Astrocyte of the hippocampus (primary cell): ENCODE measurements around the gene HIVEP3.

Experiments
- DNase-seq: peaks from one replicate; pipeline ENCODE4 v3.0.0; 2011; ENCODE audit warnings: low read depth, low spot score

The HIVEP3 gene

DNA sequence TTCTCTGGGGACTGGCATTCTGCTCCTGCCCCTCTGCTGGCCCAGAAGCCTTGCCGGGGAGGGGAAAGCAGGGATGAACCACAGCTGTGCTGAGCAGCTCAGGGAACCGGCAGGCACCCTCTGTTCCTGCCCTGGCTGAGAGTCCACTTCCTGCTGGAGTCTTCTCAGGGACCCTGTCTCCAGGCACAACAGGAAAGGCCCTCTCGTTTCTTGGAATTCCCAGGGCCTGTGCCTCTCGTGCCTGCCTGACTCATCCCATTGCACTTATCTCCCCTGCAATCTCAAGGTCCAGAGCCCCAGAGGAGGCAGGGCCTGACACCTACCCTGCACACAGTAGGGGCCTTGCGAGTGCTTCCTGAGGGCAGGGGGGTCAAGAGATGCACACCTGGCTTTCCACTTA lies 433.1 kb downstream of the HIVEP3 start:
- peak; percentile 70 for DNase-seq

DNA sequence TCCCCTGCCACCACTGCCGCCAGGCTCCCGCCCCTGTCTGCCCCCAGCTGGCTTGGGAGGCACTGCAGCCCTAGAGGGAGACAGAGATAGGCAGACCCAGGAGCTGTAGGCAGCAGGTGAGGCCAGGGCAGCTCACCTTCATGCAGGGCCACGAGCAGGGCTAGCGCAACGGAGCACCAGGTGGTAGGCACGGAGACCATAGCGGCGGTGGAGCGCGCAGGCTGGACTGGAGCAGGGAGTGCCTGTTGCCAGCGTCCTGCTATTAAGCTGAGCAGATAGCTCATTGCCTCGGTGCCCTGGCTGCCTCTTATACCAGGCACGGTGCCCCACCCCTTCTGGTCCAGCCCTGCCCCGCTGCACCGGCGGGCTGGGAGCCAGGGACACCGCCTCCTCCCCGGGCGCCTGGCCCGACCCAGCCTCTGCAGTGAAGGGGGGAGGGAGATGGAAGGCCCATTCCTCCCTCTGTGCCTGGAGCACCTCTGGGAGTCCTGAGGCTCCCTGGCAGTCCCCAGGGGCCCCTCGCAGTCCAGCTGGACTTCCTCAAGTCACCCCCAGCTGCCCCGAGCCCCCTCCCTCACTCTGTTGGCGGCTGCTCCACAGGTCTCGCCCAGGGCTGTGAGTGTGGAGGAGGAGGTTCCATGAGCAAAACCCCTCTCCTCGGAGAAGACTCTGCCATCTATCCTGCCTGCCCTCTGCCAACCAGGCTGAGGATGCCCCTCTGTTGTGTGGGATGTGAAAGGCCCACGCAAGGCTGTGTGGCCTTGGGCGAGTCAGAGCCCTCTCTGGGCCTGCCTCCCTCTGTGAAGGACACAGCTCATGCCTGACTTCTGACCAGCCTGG lies 434.1 kb downstream of the HIVEP3 start, which contains the start of gene EDN2:
Gene EDN2, minus strand, starts transcription at position 282 of the 840 bp plus-strand sequence. Its CDS starts 82 bp downstream, at position 200.
- peak; percentile 51 for DNase-seq

DNA sequence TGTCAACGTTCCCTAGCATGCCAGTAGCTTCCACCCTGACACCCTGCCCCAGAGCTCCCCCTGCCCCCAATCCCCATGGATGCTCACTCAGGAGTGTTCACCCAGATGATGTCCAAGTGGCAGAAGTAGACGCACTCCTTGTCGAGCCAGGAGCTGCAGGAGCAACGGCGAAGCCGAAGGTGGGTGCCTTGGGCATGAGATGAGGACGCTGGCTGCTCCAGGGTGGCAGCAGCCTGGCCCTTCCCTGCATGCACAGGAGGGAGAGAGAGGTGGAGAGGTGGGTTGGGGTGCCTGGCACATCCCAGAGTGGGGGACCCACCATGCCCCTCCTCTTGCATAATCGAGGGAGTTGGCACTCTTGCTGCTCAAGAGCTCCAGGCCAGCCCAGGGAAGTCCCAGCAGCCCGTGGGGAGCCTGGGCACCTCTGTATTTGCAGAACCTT lies 434.7 kb downstream of the HIVEP3 start:
- no peak for DNase-seq

DNA sequence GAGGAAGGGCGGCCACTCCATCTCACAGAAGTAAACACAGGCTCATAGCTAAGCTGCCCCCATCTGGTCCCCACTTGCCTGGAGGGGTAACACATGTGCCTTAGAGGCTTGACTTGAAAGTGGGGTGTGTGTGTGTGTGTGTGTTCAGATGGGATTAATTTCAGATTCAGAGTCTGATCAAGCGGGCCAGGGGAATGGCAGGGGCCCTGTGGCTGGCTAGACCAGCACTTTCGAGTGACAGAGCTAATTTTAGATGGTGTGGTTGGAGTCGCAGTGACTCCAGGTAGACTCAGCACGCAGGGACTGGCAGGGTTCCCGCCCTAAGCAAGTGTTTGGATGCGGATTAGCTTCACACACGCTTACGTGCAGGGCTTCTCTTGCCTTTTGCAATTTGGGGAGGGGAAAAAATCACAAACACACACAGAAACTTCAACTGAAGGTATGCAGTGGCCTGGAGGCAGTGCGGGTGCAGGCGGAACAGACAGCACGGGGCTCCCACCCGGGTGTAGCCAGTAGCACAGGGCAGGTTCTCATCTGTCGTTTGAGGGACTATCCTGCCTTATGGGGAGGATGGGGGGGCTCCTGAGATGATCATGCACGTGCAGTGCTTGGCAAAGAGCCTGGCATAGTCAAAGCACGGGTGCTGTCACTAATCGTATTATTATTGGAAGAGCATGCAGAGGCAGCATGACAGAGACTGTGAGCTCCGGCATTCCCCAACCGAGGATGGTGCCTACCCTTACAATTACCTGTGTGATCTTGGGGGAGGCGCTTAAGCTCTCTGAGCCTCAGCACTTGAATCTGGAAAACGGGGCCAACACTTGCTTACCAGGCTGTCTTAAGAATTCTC lies 435.5 kb downstream of the HIVEP3 start:
- DNase-seq: peak; percentile 53

DNA sequence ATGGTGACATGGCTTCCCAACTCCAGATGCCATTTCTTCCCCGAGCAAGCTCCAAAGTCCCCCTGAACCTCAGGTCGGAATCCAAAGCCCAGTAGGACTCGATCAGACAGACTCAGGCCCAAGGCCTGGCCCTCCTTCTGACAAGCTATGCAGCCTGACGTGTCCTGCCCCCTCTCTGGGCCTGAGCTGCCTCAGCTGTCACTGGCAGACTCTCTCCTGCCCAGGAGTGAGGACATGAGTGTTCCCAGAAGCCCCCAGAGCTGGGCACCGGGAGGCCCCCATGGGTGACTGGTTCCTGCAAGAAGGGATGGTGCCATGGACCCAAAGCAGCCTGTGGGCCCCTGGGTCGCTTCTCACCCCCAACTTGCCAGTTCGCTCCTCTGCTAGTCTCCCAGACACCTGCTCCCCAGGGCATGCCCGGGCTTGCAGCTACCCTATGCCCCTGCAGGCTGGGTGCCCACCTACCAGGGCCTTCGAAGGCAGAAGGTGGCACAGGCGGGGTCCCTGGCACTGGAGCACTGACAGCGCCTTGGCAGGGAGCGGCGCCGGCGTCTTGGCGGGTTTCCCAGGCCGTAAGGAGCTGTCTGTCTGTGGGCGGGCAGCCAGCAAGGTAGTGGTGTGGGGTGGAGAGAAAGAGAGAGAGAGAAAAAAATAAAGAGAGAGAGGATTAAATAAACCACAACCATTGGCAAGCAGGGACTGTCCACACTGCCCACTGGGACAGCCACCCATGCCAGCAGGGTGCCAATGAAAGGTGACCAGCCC lies 436.5 kb downstream of the HIVEP3 start:
- peak; percentile 80 for DNase-seq

DNA sequence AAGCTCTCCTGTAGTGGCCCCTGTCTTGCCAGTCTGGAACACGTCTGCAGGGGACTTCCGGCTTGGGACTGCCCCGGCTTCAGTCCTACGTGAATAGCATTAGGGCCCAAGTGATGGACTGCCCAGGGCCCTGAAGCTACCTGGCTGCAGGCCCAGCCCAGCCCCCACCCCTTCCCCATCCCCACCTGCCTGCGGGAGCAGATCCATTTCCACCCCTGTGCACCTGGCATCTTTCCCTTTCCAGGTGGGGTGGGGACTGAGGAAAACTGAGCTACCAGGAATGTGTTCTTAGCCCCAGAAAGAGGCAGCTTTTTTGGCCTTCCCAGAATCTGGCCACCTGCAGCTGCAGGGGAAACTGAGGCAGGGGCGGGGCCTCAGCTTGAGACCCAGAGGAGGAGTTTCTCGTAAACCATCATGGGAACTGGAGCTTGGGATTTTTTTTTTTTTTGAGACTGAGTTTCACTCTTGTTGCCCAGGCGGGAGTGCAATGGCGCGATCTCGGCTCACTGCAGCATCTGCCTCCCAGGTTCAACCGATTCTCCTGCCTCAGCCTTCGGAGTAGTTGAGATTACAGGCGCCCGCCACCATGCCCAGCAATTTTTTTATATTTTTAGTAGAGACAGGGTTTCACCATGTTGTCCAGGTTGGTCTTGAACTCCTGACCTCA lies 437.5 kb downstream of the HIVEP3 start:
- no peak for DNase-seq

DNA sequence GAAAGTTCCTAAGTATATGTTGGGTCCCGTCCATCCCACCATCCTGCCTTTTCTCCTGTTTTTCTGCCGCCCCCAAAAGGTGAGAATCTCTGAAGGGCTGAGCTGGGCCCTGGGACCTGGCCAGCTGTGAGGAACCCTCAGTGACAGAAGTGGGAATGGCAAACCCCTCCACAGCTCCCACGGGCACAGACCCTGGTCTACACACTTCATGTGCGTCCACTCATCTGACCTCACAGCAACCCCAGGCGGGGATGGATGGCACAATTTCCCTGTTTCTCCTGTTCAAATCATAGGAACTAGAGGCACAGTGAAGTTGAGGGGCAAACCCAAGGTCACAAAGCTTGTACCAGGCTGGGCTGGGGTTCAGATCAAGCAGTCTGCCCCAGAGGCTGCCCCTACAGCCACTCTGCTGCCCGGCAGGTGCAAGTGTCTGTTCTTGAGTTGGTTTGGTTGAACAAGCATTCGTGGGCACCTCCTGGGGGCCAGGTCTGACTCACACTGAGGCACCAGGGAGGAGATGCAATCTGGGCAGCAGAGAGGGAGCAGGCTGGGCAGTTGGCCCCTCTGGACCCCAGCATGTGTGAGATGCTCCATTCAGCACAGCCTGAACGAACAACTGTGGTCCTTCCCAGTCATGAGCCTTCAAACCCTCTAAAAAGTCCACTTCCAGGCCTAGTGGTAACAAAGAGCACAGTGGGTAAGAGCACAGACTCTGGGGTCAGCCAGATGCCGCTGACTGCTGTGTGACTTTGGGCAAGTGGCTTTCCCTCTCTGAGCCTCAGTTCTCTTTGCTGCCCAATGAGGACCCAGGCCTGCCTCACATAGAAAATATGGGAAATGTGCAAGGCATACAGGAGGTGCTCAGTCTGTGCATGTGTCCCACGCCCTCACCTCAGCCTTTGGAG lies 438.3 kb downstream of the HIVEP3 start:
- peak; percentile 19 for DNase-seq

DNA sequence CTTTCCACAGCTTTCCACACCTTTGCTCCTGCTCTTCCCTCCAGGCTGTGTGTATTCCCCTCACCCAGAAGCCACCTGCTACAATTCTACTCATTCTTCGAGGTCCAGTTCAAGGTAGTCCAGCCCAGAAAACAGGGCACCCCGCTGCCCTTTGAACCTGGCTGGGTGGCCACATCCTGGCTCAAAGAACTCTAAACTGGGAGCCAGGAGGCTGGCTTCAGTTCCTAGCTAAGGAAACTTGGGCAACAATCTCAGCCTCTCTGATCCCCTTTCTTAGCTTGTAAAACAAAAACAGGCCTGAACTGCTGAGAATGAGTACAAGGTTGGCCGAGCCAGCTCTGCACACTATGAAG lies 438.9 kb downstream of the HIVEP3 start:
- no peak for DNase-seq

DNA sequence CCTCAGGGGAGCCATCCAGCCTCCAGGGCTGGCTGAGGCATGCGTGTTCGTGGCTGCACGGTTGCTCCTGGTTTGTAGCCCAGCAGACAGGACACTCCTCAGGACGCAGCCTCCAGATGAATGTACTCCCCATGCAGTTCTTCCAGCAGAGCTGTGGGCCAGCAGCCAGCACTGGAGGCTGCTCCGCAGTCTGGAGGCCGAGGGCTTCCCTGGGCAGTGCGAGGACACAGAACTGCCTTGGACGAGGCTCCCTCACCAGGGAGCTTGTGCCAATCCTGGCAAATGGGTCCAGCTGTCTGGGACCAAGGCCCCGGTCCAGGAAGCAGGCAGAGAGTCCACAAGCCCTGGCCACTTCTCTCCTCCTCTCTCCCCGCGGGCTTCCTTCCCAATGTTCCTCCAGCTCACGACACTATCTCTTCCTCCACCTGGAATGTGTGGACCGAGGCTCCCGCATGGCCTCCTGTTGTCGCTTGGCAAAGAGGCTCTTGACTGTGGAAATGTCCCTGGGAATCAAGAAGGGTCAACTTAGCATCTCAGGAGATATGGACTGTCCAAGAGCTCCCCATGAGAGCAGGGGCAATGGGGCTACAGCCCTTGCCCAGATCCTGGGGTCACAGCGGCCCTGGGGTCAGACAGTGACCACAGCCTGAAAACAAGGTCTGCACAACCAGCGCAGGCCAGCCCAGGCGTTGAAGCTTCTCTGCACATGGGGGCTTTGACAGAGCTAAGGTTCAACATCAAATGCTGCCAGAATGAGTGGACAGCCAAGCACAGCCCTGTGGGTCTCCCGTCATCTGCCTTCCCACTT lies 439.5 kb downstream of the HIVEP3 start:
- DNase-seq: peak; percentile 67

DNA sequence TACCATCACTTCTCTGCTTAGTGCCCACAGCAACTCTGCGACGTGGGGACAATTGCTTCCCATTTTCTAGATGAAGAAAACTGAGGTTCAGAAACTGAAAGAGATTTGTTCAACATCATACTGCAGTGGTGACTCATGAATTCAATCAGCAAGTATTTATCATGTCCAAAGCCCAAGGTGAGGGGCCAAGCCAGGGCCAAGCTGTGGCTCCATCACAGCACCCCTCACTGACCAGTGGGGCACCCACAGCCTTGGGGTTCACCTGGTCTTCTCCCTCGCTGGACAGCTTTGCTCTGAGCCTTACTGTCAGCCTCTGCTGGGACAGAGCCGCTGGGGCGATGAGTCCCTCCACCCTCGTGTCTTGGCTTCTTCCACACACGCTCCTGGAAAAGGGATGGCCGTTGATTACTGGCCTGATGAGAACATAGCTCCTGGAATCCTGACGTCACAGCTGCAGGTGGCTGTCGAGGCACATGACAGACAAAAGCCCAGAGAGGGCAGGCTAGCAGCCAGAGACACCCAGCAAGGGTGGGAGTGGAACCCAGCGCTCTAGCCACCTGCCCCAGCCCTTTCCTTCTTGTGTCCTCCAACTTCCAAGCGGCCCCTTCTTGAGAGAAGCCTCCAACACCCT lies 440.5 kb downstream of the HIVEP3 start:
- DNase-seq: no peak

DNA sequence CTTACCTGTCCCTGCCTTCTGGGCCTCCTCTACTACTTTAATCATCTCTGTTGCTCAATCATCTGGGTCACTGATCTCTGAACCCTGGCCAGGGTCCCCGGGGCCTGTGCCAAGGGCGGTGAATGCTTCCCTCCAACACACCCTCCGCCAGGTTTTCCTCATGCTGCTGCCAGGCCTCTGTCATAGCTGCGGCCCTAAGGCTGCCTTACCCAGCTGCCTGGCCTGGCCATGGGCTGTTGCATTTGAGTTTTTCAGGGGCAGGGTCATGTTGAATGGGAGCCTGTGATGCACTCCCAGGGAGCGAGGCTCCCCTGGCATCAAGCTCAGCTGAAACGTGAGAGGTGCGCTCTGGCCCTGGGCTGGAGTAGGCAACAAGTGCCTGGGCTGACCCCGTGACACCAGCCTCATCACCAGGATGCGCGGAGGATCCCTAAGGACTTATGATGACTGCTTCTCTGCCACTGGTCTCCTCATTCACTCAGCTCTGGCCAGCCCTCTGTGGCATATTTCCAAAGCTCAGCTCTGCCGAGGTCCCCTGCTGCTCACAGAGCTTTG lies 441.8 kb downstream of the HIVEP3 start:
- peak; percentile 54 for DNase-seq

DNA sequence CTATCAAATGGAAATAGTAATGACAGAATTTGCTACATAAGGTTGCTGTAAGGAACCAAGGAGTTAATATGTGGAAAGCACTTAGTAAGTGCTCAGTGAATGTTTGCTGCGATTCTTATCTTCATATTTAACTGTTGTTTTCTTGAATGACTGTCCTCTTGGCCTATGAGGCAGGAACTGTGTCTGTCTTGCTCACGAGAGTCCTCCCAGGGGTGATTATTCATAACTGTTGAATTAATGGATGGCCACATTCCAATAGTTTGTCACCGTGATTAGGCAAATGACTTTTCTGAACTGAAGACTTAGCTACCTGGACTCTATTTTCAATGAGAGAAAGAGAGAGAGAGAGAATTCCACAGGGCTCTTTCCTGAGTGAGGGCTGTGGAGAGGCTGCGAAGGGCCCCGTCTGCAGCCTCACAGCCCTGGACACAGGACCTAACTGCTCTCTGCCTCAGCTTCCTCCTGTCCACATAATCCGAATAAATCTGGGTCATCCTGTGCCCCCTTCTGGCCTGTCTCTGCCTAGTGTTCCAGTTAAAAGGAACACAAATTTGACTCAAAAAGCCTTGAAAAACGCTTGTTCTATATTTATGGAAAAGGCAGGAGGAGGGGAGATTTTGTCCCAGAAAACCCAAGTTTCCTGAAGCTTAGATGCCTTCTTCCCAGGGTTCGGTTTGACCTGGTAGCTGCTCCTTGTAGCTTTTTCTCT lies 442.7 kb downstream of the HIVEP3 start:
- DNase-seq: peak; percentile 39

DNA sequence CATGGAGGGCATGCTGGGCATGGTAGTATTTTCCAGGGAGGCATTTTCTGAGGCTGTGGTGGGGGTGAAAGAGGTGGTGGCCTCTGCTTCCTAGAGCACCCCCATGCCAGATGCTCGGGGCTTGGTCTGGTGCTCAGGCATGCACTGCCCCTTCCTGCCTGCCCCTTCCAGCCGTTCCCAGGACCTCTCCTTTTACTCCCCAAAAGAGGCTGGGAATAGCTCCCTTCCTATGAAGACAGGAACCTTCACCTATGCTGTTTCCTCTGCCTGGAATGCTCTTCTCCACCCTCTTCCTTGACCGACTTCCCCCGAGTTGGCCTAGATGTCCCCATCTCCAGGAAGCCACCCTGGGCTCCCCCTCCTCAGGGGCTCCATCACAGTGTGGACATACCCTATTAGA lies 443.4 kb downstream of the HIVEP3 start:
- peak; percentile 5 for DNase-seq

DNA sequence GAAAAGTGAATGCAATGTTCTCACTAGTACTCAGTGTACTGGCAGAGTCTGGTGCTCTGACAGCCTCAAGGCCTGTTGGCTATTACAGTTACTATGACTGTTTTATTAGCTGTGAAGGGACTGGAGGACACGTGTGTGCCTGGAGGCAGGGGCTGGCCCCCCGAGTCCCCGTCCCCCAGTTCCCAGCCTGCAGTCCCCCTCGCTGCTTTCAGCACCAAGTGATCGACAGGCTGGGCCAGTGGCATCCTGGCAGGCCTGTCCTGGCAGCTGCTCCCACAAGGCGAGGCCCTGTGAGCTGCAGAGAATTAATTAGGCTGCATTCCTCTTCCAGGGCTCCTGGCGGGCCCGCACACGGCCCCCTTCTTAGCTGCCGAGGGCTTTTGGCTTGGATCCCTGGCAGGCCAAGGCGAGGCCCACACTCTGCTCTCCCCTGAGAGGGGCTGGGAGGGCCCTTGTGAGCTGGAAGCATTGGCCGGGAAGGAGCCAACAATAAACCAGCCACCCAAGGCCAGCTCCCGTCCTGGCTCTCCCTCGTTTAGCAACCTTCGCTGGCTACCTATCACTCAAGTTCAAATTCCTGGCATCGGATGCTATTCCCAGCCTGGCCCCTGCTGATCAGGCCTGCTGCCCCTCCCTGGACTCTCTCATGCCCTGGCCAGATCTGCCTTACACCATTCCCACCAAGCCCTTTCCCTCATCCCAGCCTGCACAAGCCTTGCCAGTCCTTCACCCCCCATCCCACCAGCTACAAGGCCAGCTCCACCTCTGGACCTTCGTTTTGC lies 444.0 kb downstream of the HIVEP3 start:
- peak; percentile 95 for DNase-seq

DNA sequence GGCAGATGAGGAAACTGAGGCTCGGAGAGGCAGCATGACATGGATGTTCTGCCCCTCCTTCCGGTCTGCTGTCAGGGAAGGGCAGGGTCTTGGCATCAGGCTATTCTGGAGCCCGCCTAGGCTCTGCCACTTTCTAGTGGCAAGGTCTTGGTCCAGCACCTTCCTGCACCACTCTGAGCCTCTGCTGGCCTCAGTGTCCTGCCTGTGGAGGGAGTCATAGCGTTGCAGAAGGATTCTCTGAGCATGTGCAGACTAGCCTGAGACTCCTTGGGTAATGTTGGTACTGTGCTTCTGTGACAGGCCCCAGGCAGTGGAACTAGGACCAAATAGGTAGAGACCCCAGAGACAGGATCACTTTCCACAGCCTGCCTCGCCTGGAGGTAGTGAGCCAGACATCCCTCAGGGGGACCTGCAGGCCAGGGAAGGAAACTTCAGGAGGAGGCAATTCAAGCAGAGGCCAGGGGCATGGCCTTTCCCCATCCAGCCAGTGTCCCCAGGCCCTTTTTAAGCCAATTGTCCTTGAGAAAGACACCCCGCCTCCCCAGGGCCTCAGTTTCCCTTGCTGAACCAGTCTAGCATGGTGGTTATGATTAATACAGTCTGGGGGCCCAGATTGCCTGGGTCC lies 444.9 kb downstream of the HIVEP3 start:
- DNase-seq: no peak

DNA sequence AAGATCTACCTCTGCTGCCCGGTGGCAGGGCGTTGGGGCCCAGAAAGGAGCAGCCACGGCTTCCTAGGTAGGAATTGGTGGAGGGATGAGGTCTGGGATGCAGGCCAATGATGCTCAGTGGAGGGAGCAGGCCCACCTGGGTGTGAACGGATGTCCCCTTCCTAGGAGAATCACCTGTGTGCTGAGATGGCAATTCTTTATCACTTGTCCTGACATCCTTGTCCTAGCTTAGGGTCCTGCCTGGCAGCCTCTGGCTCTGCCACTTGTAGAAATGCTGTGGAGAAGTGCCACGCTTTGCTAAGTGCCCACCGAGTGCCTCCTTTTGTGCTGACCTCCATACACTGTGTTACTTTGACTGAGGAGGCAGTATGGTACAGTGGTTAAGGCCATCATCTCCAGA lies 447.1 kb downstream of the HIVEP3 start:
- DNase-seq: no peak

DNA sequence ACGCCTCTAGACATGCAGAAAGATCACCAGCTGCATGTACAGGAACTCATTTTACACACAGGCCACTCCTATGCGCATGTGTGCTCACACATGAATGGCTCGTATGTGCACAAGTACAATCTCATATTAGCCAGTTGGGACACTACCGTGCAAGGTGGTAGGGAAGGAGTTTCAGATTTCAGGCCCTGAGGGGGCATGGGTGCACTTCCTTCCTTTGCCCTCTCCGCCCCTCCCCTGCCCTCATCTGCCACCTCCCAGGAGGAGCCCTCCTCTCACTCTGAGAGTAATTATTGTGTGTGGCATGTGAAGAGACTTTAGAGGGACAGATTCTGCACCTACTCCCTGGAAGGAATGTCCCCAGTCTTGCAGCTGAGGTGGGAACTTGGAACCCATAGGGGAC lies 449.0 kb downstream of the HIVEP3 start:
- DNase-seq: no peak
